ENCODE measurements around the gene FAM3B.

The FAM3B gene

GRCh38 chr21:41399246-41399800 is 82.7 kb downstream of the FAM3B start:
- DNase-seq, result no peak

GRCh38 chr21:41402231-41402630 is 85.6 kb downstream of the FAM3B start:
- no peak for DNase-seq

GRCh38 chr21:41402796-41403195 is 86.2 kb downstream of the FAM3B start:
- no peak for DNase-seq

GRCh38 chr21:41403331-41403730 is 86.7 kb downstream of the FAM3B start:
- DNase-seq, result no peak

GRCh38 chr21:41403966-41404365 is 87.4 kb downstream of the FAM3B start:
- DNase-seq, result no peak

GRCh38 chr21:41405321-41405720 is 88.7 kb downstream of the FAM3B start:
- no peak for DNase-seq

GRCh38 chr21:41406340-41406739 is 89.7 kb downstream of the FAM3B start:
- no peak for DNase-seq
